HL-60 (cell line): Measurements from ENCODE around the gene SLC22A3.

Source experiments
- CTCF ChIP-seq: IDR thresholded peaks from one replicate; pipeline ENCODE4 v1.5.1; 2011; ENCODE audit warnings: low read length, control low read depth, inconsistent platforms; ENCODE audit not compliant: insufficient read depth
- GABPA ChIP-seq: IDR thresholded peaks from 2 replicates; pipeline ENCODE4 v1.6.1; 2012; ENCODE audit warnings: low read depth
- POLR2AphosphoS5 ChIP-seq: IDR thresholded peaks from 2 replicates; pipeline ENCODE4 v1.6.1; 2012; ENCODE audit warnings: low read depth
- SPI1 ChIP-seq: IDR thresholded peaks from 2 replicates; pipeline ENCODE4 v1.6.1; 2012; ENCODE audit warnings: low read depth, mild to moderate bottlenecking, borderline replicate concordance
- TF ChIP-seq, protein P1 (sequence below): IDR thresholded peaks from 2 replicates; pipeline ENCODE4 v1.6.1; 2012; ENCODE audit warnings: low read depth; ENCODE audit not compliant: insufficient replicate concordance

DNA sequence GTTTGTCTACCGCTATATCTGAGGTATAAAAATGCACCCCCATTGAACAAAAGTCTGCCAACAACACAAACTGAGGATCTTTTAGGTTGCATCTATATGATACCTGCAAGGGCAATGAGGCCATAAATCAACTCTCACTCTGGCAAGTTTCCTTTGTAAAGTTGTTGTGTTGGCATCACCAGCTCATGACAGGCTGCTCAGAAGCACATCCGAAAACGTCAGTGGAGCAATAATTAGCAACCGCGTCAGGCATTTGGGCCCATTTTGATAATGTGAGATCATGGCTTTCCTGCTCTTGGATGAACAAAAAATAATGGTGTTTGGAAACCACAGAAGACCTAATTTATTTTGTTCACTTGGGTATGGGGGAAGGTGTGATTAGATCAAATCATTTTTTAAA lies 12.0 kb upstream of the SLC22A3 start:
- TF ChIP-seq CTCF, result no peak
- TF ChIP-seq, protein P1, sequence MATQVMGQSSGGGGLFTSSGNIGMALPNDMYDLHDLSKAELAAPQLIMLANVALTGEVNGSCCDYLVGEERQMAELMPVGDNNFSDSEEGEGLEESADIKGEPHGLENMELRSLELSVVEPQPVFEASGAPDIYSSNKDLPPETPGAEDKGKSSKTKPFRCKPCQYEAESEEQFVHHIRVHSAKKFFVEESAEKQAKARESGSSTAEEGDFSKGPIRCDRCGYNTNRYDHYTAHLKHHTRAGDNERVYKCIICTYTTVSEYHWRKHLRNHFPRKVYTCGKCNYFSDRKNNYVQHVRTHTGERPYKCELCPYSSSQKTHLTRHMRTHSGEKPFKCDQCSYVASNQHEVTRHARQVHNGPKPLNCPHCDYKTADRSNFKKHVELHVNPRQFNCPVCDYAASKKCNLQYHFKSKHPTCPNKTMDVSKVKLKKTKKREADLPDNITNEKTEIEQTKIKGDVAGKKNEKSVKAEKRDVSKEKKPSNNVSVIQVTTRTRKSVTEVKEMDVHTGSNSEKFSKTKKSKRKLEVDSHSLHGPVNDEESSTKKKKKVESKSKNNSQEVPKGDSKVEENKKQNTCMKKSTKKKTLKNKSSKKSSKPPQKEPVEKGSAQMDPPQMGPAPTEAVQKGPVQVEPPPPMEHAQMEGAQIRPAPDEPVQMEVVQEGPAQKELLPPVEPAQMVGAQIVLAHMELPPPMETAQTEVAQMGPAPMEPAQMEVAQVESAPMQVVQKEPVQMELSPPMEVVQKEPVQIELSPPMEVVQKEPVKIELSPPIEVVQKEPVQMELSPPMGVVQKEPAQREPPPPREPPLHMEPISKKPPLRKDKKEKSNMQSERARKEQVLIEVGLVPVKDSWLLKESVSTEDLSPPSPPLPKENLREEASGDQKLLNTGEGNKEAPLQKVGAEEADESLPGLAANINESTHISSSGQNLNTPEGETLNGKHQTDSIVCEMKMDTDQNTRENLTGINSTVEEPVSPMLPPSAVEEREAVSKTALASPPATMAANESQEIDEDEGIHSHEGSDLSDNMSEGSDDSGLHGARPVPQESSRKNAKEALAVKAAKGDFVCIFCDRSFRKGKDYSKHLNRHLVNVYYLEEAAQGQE, result no peak
- TF ChIP-seq POLR2AphosphoS5, result no peak
- no peak for TF ChIP-seq SPI1
- TF ChIP-seq GABPA, result no peak
